GM19452 (cell line): ENCODE results near the gene TMPRSS13.
"Not testable (repeated sequence)": the region's sequence is repeated elsewhere in the genome, so short reads cannot be mapped to it uniquely, and the experiment has no call there.

Source experiments
- ATAC-seq: cut with Tn5 transposase; IDR thresholded peaks from one replicate; pipeline ENCODE4 v1.9.1; 2021; ENCODE audit not compliant: unreplicated experiment

The TMPRSS13 gene

GRCh38 chr11:117929142-117929915 lies at the start of gene TMPRSS13:
Gene TMPRSS13, minus strand, starts transcription at chr11:117929402. Its CDS starts 95 bp downstream, at chr11:117929307.
- no peak for ATAC-seq

- no peak for ATAC-seq
These were observed 49.8 kb upstream of the TMPRSS13 start for GRCh38 chr11:117978991-117979390.

- ATAC-seq = not testable (repeated sequence)
These were observed 49.2 kb upstream of the TMPRSS13 start for GRCh38 chr11:117978291-117978910.

GRCh38 chr11:117977612-117978264 lies 48.5 kb upstream of the TMPRSS13 start:
- not testable (repeated sequence) for ATAC-seq

- no peak for ATAC-seq
These were observed 47.8 kb upstream of the TMPRSS13 start for GRCh38 chr11:117977029-117977428.

- ATAC-seq = no peak
These were observed 47.2 kb upstream of the TMPRSS13 start for GRCh38 chr11:117976445-117976844.

GRCh38 chr11:117973503-117973860 lies 44.3 kb upstream of the TMPRSS13 start:
- no peak for ATAC-seq

- ATAC-seq = no peak
These were observed 43.7 kb upstream of the TMPRSS13 start for GRCh38 chr11:117972629-117973502.

GRCh38 chr11:117972044-117972443 lies 42.8 kb upstream of the TMPRSS13 start:
- ATAC-seq = no peak

GRCh38 chr11:117970400-117971024 lies 41.3 kb upstream of the TMPRSS13 start:
- no peak for ATAC-seq

- no peak for ATAC-seq
These were observed 40.2 kb upstream of the TMPRSS13 start for GRCh38 chr11:117969160-117969991.

- ATAC-seq = no peak
These were observed 37.7 kb upstream of the TMPRSS13 start for GRCh38 chr11:117966908-117967307.

GRCh38 chr11:117962826-117963225 lies 33.6 kb upstream of the TMPRSS13 start:
- ATAC-seq = no peak

- ATAC-seq = no peak
These were observed 32.7 kb upstream of the TMPRSS13 start for GRCh38 chr11:117961896-117962295.

- no peak for ATAC-seq
These were observed 31.2 kb upstream of the TMPRSS13 start for GRCh38 chr11:117960406-117960805.

- no peak for ATAC-seq
These were observed 30.4 kb upstream of the TMPRSS13 start for GRCh38 chr11:117959438-117960149.

- ATAC-seq = no peak
These were observed 29.7 kb upstream of the TMPRSS13 start for GRCh38 chr11:117958949-117959348.

GRCh38 chr11:117953024-117953671 lies 23.9 kb upstream of the TMPRSS13 start:
- ATAC-seq = no peak
